ENCODE data around the gene KIF1A.

GRCh38 chr2:240819858-240820606, at the start of gene KIF1A:
- TF ChIP-seq CTCF (conservative IDR thresholded peaks at IDR 0.05; ENCODE audit: low read depth, low read length) = no peak
- TF ChIP-seq EZH2 (IDR thresholded peaks at IDR 0.05; ENCODE audit: low read length, unreplicated experiment) = no peak
